Activated naive CD8-positive, alpha-beta T cell treated with anti-CD3 and anti-CD28 coated beads, Interleukin-2, amount 50 U/mL, for 24 hours (primary cell): ENCODE data around the gene CDRT15.
"Not testable (repeated sequence)": the region's sequence is repeated elsewhere in the genome, so short reads cannot be mapped to it uniquely, and the experiment has no call there.

ENCODE experiments used
- ATAC-seq: fragments of 150-1000 bp; cut with Tn5 transposase; one replicate; pipeline ENCODE4 v1.10.0; 2021
- DNase-seq: peaks from one replicate; pipeline ENCODE4 v3.0.0; 2021
- H3K27ac Mint-ChIP-seq: one replicate; pipeline ENCODE4 v1.8.0; 2021; ENCODE audit warnings: mild to moderate bottlenecking, mixed read lengths
- H3K27me3 Mint-ChIP-seq: one replicate; pipeline ENCODE4 v1.8.0; 2021; ENCODE audit warnings: mixed read lengths
- H3K36me3 Mint-ChIP-seq: one replicate; pipeline ENCODE4 v1.8.0; 2021; ENCODE audit warnings: low read depth, mixed read lengths
- H3K4me1 Mint-ChIP-seq: one replicate; pipeline ENCODE4 v1.8.0; 2021; ENCODE audit warnings: mixed read lengths
- H3K4me3 Mint-ChIP-seq: one replicate; pipeline ENCODE4 v1.8.0; 2021; ENCODE audit warnings: mild to moderate bottlenecking, moderate library complexity, mixed read lengths
- H3K9me3 Mint-ChIP-seq: one replicate; pipeline ENCODE4 v1.8.0; 2021; ENCODE audit warnings: mixed read lengths

CDRT15 gene

DNA sequence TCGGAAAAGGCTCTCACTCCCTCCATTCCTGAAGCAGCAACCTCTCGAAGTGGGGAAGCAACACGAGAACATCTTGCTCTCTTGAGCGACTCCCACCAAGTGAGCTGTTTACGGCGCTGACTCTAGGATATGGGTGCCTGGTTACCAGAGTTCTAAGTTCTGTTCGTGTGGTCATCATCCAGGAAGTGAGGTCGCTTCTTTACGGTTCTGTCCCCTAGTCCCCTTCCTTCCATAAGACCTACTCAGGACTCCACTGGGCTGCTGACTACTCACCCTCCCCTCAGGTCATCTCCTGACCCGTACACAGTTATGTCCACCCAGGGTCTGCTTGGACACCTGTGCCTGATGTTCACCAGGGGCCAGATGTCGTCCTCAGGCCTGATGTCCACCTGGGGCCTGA lies at the start of gene CDRT15:
CDRT15 (minus strand) TSS at position 101 of the 400 bp plus-strand sequence; CDS start at position 72, 29 bp downstream.
- H3K27me3 Mint-ChIP-seq, H3K4me3 Mint-ChIP-seq, H3K4me1 Mint-ChIP-seq, H3K36me3 Mint-ChIP-seq, H3K9me3 Mint-ChIP-seq, H3K27ac Mint-ChIP-seq, ATAC-seq, DNase-seq: not testable (repeated sequence)

DNA sequence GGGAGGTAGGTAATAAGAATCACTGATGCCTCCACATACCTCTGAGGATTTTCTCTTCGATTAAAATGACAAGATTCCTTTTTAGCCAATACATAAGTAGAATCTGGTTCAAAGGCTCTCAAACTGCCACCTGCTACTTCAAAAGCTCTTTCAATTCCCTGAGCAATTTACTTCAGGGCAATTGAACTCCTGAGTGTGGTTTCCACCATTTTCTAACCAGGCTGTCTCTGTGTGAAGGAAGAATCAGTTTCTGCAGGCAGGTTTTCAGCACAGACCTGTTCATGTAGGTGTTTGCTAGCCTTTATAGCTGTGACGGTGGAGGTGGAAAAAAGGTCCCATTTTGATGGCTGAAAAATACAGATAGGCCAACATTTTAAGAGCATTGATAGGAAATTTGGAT lies 46.1 kb upstream of the CDRT15 start:
- Mint-ChIP-seq H3K9me3 (no peaks in the 10 kb centered on the region), H3K27me3 (peaks cover 19% of the 10 kb centered on the region), H3K4me1 (no peaks in the 10 kb centered on the region), H3K36me3 (no peaks in the 10 kb centered on the region), H3K27ac (no peak overlapping the region), H3K4me3 (no peak overlapping the region)
- DNase-seq (no peak), ATAC-seq (no peak)

DNA sequence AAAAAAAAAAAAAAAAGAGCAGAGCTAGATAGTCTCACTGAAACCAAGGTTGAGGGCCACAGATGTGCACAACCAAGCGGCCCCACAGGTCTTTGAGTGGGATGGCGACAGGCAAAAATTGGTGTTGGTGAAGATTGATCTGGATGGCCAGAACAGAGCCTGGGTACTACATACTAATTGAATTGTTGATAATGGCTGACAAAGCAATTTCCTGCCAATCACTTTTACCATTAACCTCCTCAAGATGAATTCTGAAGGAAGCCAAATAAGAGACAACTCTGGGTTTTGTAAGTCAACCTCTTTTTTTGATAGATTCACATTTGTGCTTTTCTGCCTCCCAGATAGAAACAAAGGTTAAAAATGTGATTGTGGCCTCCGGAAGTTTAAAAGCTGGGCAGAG lies 44.9 kb upstream of the CDRT15 start:
- Mint-ChIP-seq H3K36me3 (no peaks in the 10 kb centered on the region), H3K27ac (no peak overlapping the region), H3K4me1 (no peaks in the 10 kb centered on the region), H3K27me3 (peaks cover 19% of the 10 kb centered on the region), H3K4me3 (no peak overlapping the region), H3K9me3 (no peaks in the 10 kb centered on the region)
- DNase-seq (no peak), ATAC-seq (no peak)

DNA sequence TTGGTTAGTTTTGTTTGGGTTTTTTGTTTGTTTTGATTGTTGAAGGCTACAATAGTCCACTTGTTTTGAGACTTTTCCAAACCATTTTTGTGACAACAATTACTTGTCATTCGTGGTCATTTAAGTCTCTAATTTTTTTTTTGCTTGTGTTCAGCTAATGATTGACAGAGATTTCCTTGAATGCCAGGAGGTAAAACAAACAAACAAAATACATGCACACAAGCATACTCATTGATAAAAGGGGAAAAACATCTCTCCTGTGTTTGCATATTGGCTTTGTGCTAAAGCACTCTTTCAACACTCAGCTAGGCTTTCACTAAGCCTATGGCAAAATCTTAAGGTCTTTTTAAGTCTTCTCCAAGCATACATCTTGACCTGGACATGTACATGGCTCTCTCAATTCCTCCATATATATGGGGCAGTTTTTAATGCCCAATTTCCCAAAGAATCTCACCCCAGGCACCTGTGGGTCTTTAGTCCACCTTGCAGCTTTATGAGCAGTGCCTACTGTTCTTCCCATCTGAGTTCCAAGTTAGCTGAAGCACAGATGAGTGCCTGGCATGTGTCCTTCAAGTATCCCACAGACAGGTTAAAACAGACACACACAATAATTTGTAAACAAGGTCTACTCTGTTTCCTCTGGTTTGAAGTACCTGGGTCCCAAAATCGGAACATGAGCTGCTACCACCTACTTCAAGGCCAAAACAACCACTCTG lies 40.0 kb upstream of the CDRT15 start:
- Mint-ChIP-seq H3K4me3 (no peak overlapping the region), H3K36me3 (peaks cover 1% of the 10 kb centered on the region), H3K4me1 (no peaks in the 10 kb centered on the region), H3K27me3 (peaks cover 8% of the 10 kb centered on the region), H3K9me3 (peaks cover 23% of the 10 kb centered on the region), H3K27ac (no peak overlapping the region)
- DNase-seq (no peak), ATAC-seq (no peak)

DNA sequence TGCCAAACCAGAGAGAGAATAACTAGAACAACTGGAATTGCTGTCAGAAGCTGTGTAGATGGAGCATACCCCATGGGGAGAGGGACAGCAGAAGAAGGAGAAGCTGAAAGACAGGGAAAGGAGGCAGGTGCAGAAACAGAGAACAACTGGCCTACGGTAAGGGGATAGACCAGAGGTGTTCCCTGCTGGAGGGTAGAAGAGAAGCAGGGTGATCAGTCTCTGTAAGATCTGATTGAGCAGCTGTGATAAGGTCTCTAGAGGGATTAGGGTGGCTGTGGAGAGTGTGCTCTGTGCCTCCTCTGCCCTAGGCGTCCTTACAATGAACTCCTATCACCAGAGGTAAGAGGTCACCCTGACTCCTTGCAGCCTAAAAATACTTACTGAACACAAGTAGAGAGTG lies 33.8 kb upstream of the CDRT15 start:
- Mint-ChIP-seq H3K27me3 (peaks cover 3% of the 10 kb centered on the region), H3K27ac (no peak overlapping the region), H3K4me3 (no peak overlapping the region), H3K36me3 (no peaks in the 10 kb centered on the region), H3K9me3 (peaks cover 13% of the 10 kb centered on the region), H3K4me1 (no peaks in the 10 kb centered on the region)
- ATAC-seq = no peak
- DNase-seq = no peak

DNA sequence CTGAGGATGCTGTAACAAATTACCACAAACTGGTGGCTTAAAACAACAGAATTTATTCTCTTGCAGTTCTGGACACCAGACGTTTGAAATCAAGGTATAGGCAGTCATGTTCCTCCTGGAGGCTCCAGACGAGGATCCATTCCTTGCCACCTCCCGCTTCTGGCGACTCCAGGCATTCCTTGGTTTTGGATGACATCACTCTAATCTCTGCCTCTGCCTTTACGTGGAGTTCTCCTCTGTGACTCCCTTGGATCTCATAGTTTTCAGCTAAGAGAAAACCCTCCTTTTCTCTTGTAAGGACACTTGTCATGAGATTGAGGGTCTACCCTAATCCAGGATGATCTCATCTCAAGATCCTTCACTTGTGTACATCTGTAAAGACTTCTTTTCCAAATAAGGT lies 32.8 kb upstream of the CDRT15 start:
- Mint-ChIP-seq H3K4me3 (no peak overlapping the region), H3K27ac (no peak overlapping the region), H3K27me3 (peaks cover 3% of the 10 kb centered on the region), H3K9me3 (peaks cover 8% of the 10 kb centered on the region), H3K4me1 (no peaks in the 10 kb centered on the region), H3K36me3 (no peaks in the 10 kb centered on the region)
- ATAC-seq (no peak), DNase-seq (no peak)

DNA sequence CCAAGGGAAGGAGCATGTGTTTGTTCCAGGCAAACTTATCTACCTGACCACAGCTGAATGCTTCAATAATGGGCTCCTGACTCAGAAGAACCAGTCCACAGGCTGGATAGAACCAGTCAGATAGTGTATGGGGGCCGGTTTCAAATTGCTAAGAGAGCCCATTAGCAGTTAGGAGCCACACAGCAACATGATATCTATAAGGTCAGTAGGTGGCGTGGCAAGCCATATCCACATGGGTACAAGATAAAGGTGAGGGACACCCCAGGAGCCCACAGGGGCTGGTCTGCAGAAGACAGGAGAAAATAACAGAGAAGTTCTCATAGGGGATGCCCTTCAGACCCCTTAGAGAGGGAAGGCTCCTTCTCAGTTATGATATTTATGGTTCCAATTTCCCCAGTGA lies 31.6 kb upstream of the CDRT15 start:
- Mint-ChIP-seq H3K27ac (no peak overlapping the region), H3K27me3 (peaks cover 3% of the 10 kb centered on the region), H3K4me1 (no peaks in the 10 kb centered on the region), H3K9me3 (peaks cover 4% of the 10 kb centered on the region), H3K4me3 (no peak overlapping the region), H3K36me3 (no peaks in the 10 kb centered on the region)
- DNase-seq = peak; percentile 2
- no peak for ATAC-seq

DNA sequence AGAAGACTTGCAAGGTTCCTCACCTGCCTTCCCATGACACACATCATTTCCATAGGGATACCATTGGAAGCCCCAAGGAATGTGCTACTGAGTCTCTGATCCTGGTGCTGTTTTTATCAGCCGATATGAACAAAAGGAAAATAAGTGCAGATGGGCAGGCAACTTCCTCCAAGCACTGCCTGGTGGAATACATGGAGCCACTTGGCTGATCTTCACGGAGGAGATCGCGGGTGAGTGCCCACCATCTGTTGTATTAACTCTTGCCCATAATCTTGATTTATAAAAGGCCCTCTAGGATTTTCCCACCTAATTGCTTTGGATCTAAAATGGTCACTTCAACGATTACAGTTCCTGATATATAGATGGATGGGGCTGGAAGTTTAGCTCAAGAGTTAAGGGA lies 24.7 kb upstream of the CDRT15 start:
- Mint-ChIP-seq H3K4me3 (no peak overlapping the region), H3K36me3 (no peaks in the 10 kb centered on the region), H3K4me1 (no peaks in the 10 kb centered on the region), H3K27ac (no peak overlapping the region), H3K27me3 (no peaks in the 10 kb centered on the region), H3K9me3 (no peaks in the 10 kb centered on the region)
- ATAC-seq = no peak
- no peak for DNase-seq

DNA sequence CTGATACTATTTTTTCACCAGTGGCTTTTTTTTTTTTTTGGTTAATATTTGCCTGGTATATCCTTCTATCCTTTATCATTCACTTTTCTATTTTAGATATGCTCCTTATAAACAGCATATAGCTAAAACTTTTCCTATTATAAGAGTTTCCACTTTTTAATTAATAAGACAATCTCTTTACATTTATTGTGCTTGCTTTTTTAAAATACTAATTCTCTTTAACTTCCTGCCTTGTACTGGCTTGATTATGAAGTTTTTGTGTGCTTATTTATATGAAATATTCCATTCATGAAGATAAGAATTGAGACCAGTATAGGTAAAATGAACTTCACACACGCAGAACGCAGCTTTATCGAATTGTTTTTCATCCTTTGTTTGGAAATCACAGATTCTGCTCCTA lies 9.0 kb upstream of the CDRT15 start:
- Mint-ChIP-seq H3K9me3 (no peaks in the 10 kb centered on the region), H3K4me3 (no peak overlapping the region), H3K4me1 (no peaks in the 10 kb centered on the region), H3K36me3 (no peaks in the 10 kb centered on the region), H3K27ac (no peak overlapping the region), H3K27me3 (no peaks in the 10 kb centered on the region)
- DNase-seq = no peak
- ATAC-seq = no peak

DNA sequence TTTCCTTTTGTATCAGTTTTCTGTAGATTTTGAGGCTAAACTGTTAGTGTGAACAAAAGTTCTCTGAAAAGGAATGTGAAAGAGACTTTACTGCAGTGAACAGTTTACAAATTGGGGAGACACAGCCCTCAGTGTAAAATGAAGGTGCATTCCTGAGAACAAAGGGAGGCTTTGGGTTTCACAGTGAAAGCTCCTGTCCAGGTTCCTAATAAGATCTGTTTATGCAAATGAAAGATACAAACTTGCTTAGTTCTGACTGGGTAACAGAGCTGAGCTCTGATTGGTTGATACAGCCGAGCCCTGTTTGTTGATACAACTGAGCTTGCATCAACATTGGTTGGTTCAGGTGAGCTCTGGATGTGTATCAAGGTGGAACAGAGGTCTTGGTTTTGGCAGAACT lies 8.3 kb upstream of the CDRT15 start:
- no peak overlapping the region for H3K4me3 Mint-ChIP-seq
- no peaks in the 10 kb centered on the region for H3K9me3 Mint-ChIP-seq
- no peaks in the 10 kb centered on the region for H3K36me3 Mint-ChIP-seq
- no peaks in the 10 kb centered on the region for H3K4me1 Mint-ChIP-seq
- no peaks in the 10 kb centered on the region for H3K27me3 Mint-ChIP-seq
- DNase-seq = no peak
- H3K27ac Mint-ChIP-seq = no peak overlapping the region
- ATAC-seq = no peak

DNA sequence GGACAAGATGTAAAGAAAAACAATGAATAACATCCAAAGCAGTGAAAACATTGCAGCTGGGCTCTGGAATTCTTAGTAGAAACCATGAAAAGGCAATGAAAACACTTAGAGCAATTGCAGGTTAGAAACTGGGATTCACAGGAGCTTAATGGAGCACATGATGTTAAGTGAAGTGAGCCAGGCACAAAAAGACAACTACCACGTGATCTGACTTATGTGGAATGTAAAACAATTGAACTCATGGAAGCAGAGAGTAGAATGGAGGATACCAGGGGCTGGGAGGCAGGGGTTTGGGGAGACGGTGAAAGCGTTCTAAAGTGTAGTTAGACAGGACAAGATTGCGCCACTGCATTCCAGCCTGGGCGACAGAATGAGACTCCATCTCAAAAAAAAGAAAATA lies 2.6 kb upstream of the CDRT15 start:
- H3K4me3 Mint-ChIP-seq, H3K9me3 Mint-ChIP-seq, H3K36me3 Mint-ChIP-seq, ATAC-seq, H3K27me3 Mint-ChIP-seq, H3K27ac Mint-ChIP-seq, DNase-seq, H3K4me1 Mint-ChIP-seq: not testable (repeated sequence)

DNA sequence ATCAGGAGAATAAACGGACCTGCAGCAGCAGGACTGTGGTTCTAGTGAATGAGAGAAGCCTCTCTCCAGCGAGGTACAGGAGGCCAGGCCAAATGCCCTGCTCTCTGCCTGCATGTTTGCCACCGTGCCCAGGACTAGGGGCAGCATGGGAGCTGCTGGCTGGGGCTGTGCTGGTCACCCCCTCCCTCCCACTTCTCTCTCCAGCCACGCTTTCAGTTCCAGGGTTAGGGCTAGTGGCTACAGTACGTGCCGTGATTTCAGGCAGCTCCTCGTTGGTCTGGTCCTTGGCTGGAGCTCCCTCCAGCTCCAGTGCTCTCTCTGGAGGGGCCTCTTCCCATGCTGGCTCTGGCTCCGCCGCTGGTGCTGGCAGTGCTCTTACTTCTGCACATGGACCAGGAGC lies 630 bp downstream of the CDRT15 start:
- not testable (repeated sequence) for H3K4me3 Mint-ChIP-seq, ATAC-seq

DNA sequence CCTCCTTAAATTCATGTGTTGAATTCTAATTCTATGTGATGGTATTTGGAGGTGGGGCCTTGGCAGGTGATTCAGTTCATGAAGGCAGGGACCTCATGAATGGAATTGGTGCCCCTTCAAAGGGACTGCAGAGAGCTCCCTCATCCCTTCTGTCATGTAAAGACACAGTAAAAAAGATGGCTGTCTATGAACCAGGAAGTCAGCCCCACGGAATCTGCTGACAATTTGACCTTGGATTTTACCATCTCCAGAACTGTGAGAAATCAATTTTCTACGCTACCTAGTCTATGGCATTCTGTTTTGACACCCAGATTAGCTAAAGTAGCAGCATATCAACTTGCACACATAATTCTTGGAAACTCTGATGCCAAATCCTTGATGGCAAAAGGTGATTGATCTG lies 1.6 kb downstream of the CDRT15 start:
- not testable (repeated sequence) for H3K27ac Mint-ChIP-seq, H3K4me3 Mint-ChIP-seq, H3K36me3 Mint-ChIP-seq, ATAC-seq, H3K27me3 Mint-ChIP-seq, H3K9me3 Mint-ChIP-seq, DNase-seq, H3K4me1 Mint-ChIP-seq

More for the DNA sequence above, 630 bp downstream of the CDRT15 start:
- not testable (repeated sequence) for H3K4me1 Mint-ChIP-seq, H3K9me3 Mint-ChIP-seq, H3K36me3 Mint-ChIP-seq, H3K27me3 Mint-ChIP-seq, H3K27ac Mint-ChIP-seq, DNase-seq

DNA sequence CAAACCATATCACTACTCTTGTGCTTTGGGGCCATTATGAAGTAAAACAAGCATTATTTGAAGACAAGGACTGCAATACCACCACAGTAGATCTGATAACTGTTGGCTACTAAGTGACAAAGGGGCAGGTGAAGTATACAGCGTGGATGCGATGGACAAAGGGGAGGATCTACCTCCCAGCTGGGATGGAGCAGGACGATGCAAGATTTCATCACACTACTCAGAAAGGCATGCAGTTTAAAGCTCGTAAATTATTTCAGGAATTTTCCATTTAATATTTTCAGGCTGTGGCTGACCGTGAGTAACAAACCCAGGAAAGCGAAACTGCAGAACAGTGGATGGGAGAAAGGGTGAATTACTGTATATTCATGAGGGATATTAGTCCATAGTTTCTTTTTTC lies 5.5 kb downstream of the CDRT15 start:
- not testable (repeated sequence) for H3K27ac Mint-ChIP-seq, H3K4me3 Mint-ChIP-seq, ATAC-seq, H3K9me3 Mint-ChIP-seq, H3K36me3 Mint-ChIP-seq, DNase-seq, H3K27me3 Mint-ChIP-seq, H3K4me1 Mint-ChIP-seq

DNA sequence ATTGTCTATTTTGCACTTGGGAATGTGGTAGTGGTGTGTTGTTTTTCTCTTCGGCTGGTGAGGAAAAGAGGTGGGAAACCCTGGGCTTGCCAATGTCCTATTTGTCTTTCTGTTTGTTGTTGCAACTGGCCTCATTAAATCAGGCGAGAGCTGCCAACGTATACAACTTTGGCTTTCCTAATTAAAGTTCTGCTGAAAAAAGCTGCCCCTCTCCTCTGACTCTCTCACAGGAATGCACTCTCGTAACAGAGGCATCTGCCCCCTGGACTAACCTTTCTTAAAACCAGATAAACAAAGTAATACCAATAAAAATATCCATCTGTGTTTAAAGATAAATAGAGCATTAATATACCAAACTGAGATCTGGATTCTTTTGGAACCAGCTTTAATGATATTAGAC lies 7.8 kb downstream of the CDRT15 start:
- DNase-seq (no peak), ATAC-seq (no peak)
- no peaks in the 10 kb centered on the region for H3K27me3 Mint-ChIP-seq
- peaks cover 6% of the 10 kb centered on the region for H3K36me3 Mint-ChIP-seq
- H3K4me1 Mint-ChIP-seq = no peaks in the 10 kb centered on the region
- no peaks in the 10 kb centered on the region for H3K9me3 Mint-ChIP-seq
- H3K4me3 Mint-ChIP-seq = no peak overlapping the region
- no peak overlapping the region for H3K27ac Mint-ChIP-seq

DNA sequence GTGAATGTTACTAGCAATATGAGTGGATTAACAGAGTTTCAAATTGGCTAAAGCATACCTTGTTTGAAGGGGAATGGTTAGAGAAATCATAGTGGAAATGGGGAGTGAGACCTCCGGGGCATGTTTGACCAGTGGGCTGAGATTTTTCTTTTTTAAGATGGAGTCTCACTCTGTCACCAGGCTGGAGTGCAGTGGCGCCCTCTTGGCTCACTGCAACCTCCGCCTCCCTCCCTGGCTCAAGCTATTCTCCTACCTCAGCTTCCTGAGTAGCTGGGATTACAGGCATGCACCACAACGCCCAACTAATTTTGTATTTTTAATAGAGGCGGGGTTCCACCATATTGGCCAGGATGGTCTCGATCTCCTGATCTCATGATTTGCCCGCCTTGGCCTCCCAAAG lies 9.6 kb downstream of the CDRT15 start:
- Mint-ChIP-seq H3K4me1 (no peaks in the 10 kb centered on the region), H3K9me3 (no peaks in the 10 kb centered on the region), H3K4me3 (no peak overlapping the region), H3K27me3 (no peaks in the 10 kb centered on the region), H3K36me3 (peaks cover 6% of the 10 kb centered on the region), H3K27ac (no peak overlapping the region)
- ATAC-seq = no peak
- no peak for DNase-seq
